ENCODE data around the gene CFB. TPM values are rescaled to one million over a fixed set of nuclear protein-coding genes. Genes with fewer than 3 reads are reported as not detected.

CFB gene
- total RNA-seq, 1 experiment from 2014 or later = 5.6 TPM

- Histone ChIP-seq H3K4me1 (ENCODE audit: control insufficient read depth, insufficient read depth, low read length) (no peaks in the 10 kb centered on the region), H3K4me3 (ENCODE audit: low read depth in 2 of 2, low read length in 2 of 2) (no peak overlapping the region), H3K36me3 (ENCODE audit: control insufficient read depth, insufficient read depth, low read length) (no peaks in the 10 kb centered on the region), H3K9me3 (ENCODE audit: control insufficient read depth, insufficient read depth, low read depth, low read length) (no peaks in the 10 kb centered on the region), H3K27ac (ENCODE audit: low read length) (no peak overlapping the region), H3K27me3 (ENCODE audit: control insufficient read depth, insufficient read depth, low read length) (no peaks in the 10 kb centered on the region)
- in situ Hi-C loops (cut with HindIII; ENCODE audit: low pct_unique_long_range_greater_than_20kb, low sequenced_read_pairs) = no loop called here
- CTCF ChIA-PET = no interaction called here
- no peak for ATAC-seq
- no peak for DNase-seq (ENCODE audit: low read depth, low spot score)
- TF ChIP-seq REST (IDR thresholded peaks at IDR 0.05; ENCODE audit: insufficient read depth in 1 of 2, low read depth in 2 of 2, low read length in 1 of 2) (no peak), TCF7L2 (IDR thresholded peaks at IDR 0.05; ENCODE audit: low read depth, low read length) (no peak), POLR2AphosphoS5 (IDR thresholded peaks at IDR 0.05; ENCODE audit: low read depth, low read length) (no peak), CTCF (IDR thresholded peaks at IDR 0.05) (no peak), SIN3A (IDR thresholded peaks at IDR 0.05; ENCODE audit: borderline replicate concordance, insufficient read depth, low read depth, low read length) (no peak)
- POLR2A ChIA-PET = no interaction called here
- intact Hi-C loops (cut with micrococcal nuclease; ENCODE audit: unreplicated experiment) = no loop called here
- BruUV-seq (replicated peaks) = no TSS peak
Observed at GRCh38 chr6:31920811-31921210, 25.1 kb upstream of the CFB start.

GRCh38 chr6:31922942-31923341, 23.0 kb upstream of the CFB start:
- ChIA-PET POLR2A (interaction anchor here (0.6 kb wide), 1 partner anchor 73 kb away, joined by 6 read pairs; no protein-coding TSS in a partner anchor), CTCF (interaction anchor here (0.6 to 1.4 kb wide), 4 partner anchors 20 to 90 kb away, joined by 3 to 4 read pairs (median 4); no protein-coding TSS in a partner anchor)
- ATAC-seq (peak; percentile 64), DNase-seq (ENCODE audit: low read depth, low spot score) (no peak)
- Histone ChIP-seq H3K27ac (ENCODE audit: low read length) (no peak overlapping the region), H3K36me3 (ENCODE audit: control insufficient read depth, insufficient read depth, low read length) (no peaks in the 10 kb centered on the region), H3K4me3 (ENCODE audit: low read depth in 2 of 2, low read length in 2 of 2) (no peak overlapping the region), H3K27me3 (ENCODE audit: control insufficient read depth, insufficient read depth, low read length) (no peaks in the 10 kb centered on the region), H3K9me3 (ENCODE audit: control insufficient read depth, insufficient read depth, low read depth, low read length) (no peaks in the 10 kb centered on the region), H3K4me1 (ENCODE audit: control insufficient read depth, insufficient read depth, low read length) (no peaks in the 10 kb centered on the region)
- in situ Hi-C loops (cut with HindIII; ENCODE audit: low pct_unique_long_range_greater_than_20kb, low sequenced_read_pairs) = no loop called here
- intact Hi-C loops (cut with micrococcal nuclease; ENCODE audit: unreplicated experiment) = no loop called here
- no TSS peak for BruUV-seq (replicated peaks)
- TF ChIP-seq CTCF (IDR thresholded peaks at IDR 0.05) (no peak; the same call in 1 of the 2 replicates), REST (IDR thresholded peaks at IDR 0.05; ENCODE audit: insufficient read depth in 1 of 2, low read depth in 2 of 2, low read length in 1 of 2) (no peak), SIN3A (IDR thresholded peaks at IDR 0.05; ENCODE audit: borderline replicate concordance, insufficient read depth, low read depth, low read length) (no peak), POLR2AphosphoS5 (IDR thresholded peaks at IDR 0.05; ENCODE audit: low read depth, low read length) (no peak), TCF7L2 (IDR thresholded peaks at IDR 0.05; ENCODE audit: low read depth, low read length) (no peak)

Data from Panc1 (cell line).